ENCODE data around the gene CADM2.
"Not testable (repeated sequence)": the region's sequence is repeated elsewhere in the genome, so short reads cannot be mapped to it uniquely, and the experiment has no call there.

Gene CADM2

GRCh38 chr3:85481411-85482212, 522.8 kb downstream of the CADM2 start:
- DNase-seq (ENCODE audit: low spot score) = no peak

GRCh38 chr3:85482213-85482490, 523.4 kb downstream of the CADM2 start:
- no peak for DNase-seq (ENCODE audit: low spot score)

- no peak for DNase-seq (ENCODE audit: low spot score)
These were observed 525.2 kb downstream of the CADM2 start for GRCh38 chr3:85483986-85484385.

GRCh38 chr3:85487375-85487774, 528.6 kb downstream of the CADM2 start:
- DNase-seq (ENCODE audit: low spot score) = no peak

- no peak for DNase-seq (ENCODE audit: low spot score)
These were observed 536.8 kb downstream of the CADM2 start for GRCh38 chr3:85495602-85496001.

GRCh38 chr3:85498177-85498576, 539.4 kb downstream of the CADM2 start:
- DNase-seq (ENCODE audit: low spot score) = no peak

GRCh38 chr3:85502148-85502875, 543.5 kb downstream of the CADM2 start:
- no peak for DNase-seq (ENCODE audit: low spot score)

GRCh38 chr3:85504129-85504784, 545.5 kb downstream of the CADM2 start:
- not testable (repeated sequence) for DNase-seq (ENCODE audit: low spot score)

- not testable (repeated sequence) for DNase-seq (ENCODE audit: low spot score)
These were observed 546.2 kb downstream of the CADM2 start for GRCh38 chr3:85504785-85505511.

- DNase-seq (ENCODE audit: low spot score) = not testable (repeated sequence)
These were observed 548.3 kb downstream of the CADM2 start for GRCh38 chr3:85507052-85507451.

- no peak for DNase-seq (ENCODE audit: low spot score)
These were observed 549.9 kb downstream of the CADM2 start for GRCh38 chr3:85508659-85509058.

- no peak for DNase-seq (ENCODE audit: low spot score)
These were observed 557.4 kb downstream of the CADM2 start for GRCh38 chr3:85516146-85516545.

- DNase-seq (ENCODE audit: low spot score) = no peak
These were observed 565.3 kb downstream of the CADM2 start for GRCh38 chr3:85524104-85524503.

- no peak for DNase-seq (ENCODE audit: low spot score)
These were observed 566.5 kb downstream of the CADM2 start for GRCh38 chr3:85525264-85525663.

- no peak for DNase-seq (ENCODE audit: low spot score)
These were observed 574.8 kb downstream of the CADM2 start for GRCh38 chr3:85533586-85533985.

GRCh38 chr3:85535517-85535916, 576.7 kb downstream of the CADM2 start:
- DNase-seq (ENCODE audit: low spot score) = no peak

GRCh38 chr3:85539232-85539631, 580.4 kb downstream of the CADM2 start:
- DNase-seq (ENCODE audit: low spot score) = no peak

GRCh38 chr3:85554153-85554552, 595.4 kb downstream of the CADM2 start:
- no peak for DNase-seq (ENCODE audit: low spot score)

GRCh38 chr3:85560088-85560785, 601.4 kb downstream of the CADM2 start:
- DNase-seq (ENCODE audit: low spot score) = no peak

- DNase-seq (ENCODE audit: low spot score) = peak; percentile 10
These were observed 608.4 kb downstream of the CADM2 start for GRCh38 chr3:85567071-85567676.

- no peak for DNase-seq (ENCODE audit: low spot score)
These were observed 612.0 kb downstream of the CADM2 start for GRCh38 chr3:85570819-85571218.

Measured in AG20443 (cell line).